ENCODE data around the gene MLLT1.
A peak's percentile ranks its signal among the peaks of the same experiment; 100 is the strongest.

DNA sequence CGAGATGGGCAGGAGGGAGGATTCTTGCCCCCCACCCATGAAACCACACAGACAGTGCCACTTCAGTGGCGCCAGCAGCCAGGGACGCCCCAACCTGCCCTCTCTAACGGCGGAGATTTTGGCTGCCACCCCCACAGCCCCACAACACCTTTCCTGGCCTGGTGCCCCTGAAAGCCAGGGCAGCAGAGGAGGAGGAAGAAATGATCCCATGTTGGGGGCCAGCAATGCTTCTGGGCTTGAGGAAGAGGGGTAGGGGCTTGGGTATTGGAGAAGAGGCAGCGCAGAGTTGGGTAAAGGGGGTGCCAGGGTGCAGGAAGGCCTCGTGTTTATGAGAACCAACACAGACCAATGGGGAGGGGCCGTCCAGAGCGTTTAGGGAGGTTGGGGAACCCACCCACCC is 1.7 kb downstream of the MLLT1 start:
- TF ChIP-seq, protein P1, sequence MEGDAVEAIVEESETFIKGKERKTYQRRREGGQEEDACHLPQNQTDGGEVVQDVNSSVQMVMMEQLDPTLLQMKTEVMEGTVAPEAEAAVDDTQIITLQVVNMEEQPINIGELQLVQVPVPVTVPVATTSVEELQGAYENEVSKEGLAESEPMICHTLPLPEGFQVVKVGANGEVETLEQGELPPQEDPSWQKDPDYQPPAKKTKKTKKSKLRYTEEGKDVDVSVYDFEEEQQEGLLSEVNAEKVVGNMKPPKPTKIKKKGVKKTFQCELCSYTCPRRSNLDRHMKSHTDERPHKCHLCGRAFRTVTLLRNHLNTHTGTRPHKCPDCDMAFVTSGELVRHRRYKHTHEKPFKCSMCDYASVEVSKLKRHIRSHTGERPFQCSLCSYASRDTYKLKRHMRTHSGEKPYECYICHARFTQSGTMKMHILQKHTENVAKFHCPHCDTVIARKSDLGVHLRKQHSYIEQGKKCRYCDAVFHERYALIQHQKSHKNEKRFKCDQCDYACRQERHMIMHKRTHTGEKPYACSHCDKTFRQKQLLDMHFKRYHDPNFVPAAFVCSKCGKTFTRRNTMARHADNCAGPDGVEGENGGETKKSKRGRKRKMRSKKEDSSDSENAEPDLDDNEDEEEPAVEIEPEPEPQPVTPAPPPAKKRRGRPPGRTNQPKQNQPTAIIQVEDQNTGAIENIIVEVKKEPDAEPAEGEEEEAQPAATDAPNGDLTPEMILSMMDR (IDR thresholded peaks at IDR 0.05 in 8 of 11, conservative IDR thresholded peaks at IDR 0.05 in 3 of 11): no peak
- TF ChIP-seq POLR2A (IDR thresholded peaks at IDR 0.05) (no peak), POLR2AphosphoS5 (IDR thresholded peaks at IDR 0.05) (peak in 1 of 3 donors; percentile 37)
